Measurements from ENCODE around the gene TFF1.

The TFF1 gene

GRCh38 chr21:42398436-42399028 lies 32.2 kb upstream of the TFF1 start:
- DNase-seq, result no peak

GRCh38 chr21:42397746-42398394 lies 31.5 kb upstream of the TFF1 start:
- no peak for DNase-seq

DNA sequence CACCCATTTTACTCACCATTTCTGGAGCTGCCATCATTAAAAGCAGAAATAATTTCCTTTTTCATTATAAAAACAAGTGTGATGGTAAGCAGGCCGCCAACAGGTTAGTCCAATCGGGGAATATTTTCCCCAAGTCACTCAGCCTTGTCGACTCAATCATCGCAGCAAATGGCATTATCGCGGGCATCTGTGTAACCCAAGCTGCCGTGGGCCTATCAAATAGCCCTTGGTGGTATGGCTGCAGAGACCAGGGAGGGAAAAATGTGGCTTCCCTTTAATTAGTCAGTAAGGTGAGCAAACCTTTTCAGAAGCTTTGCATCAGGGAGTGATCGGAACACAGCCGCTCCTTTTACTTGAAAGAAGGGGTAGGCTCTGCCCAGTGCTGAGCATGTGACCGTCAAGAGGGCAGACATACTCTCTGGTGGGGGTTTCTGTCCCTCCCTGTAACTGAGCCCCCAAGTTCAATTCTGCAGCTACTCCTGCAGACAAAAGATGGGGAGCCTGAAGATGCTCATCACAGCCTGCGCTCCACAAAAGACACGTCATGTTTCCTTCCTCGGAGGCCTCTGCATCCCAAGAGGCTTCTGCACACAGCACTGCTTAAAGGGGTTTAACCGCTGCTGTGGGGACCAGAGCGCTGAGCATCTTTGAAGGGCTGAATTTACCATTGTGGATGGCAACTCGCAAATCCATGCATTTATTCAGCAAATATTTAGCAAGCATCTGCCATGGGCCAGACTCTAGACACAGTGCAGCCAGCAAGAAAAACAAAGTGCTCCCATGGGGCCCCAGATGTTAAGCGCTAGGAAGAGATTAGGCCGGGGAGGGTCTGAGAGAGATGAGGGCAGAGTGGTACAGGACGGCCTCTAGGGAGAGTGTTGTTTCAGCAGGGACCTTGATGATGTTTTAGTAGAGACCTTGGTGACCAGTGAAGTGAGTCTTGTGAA lies 30.7 kb upstream of the TFF1 start:
- DNase-seq, result no peak

GRCh38 chr21:42395905-42396651 lies 29.7 kb upstream of the TFF1 start, which contains the start of gene TMPRSS3:
TSS of gene TMPRSS3 (minus strand) at chr21:42396052. CDS start at chr21:42395417, 635 bp downstream.
- no peak for DNase-seq

- no peak for DNase-seq
Measured at GRCh38 chr21:42395302-42395701, 29.0 kb upstream of the TFF1 start.

DNA sequence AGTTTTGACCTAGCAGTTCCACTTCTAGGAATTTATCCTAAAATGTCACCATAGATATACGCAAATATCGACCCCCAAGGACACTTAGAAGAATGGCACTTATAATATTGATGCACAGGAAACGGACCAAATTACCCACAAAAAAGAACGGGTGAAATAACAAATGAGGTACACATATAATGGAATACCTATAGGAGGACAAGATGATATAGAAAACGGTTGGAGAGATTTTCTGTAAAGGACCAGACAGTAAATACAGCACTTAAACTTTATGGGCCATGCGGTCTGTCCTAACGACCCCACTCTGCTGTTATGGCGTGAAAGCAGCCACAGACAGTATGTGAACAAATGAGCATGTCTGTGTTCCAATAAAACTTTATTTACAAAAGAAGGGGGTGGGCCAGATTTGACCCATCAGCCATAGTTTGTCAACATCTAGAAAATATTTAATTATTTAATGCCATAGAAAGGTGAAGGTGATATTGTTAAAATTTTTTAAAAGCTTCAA lies 27.2 kb upstream of the TFF1 start:
- no peak for DNase-seq

- DNase-seq, result no peak
Measured at GRCh38 chr21:42392731-42393442, 26.6 kb upstream of the TFF1 start.

DNA sequence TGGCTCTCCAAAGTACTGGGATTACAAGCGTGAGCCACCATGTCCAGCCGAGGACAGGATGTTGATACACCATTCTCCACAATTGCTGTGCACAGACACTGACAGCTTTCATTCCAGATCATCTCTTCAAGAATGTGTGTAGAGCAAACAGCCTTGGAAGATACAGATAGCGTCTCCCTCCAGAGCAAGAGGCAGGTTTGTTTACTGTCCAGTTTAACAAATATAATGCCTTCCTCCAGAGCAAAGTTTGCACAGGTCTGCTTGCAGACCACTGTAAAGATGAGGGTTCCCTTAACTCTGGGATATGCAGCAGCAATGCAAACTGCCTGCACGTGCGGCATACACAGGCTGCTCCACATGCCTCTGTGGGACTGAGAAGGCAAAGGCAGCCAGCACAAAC lies 25.0 kb upstream of the TFF1 start:
- DNase-seq, result no peak

GRCh38 chr21:42390696-42391095 lies 24.4 kb upstream of the TFF1 start:
- no peak for DNase-seq

- no peak for DNase-seq
Measured at GRCh38 chr21:42390193-42390592, 23.9 kb upstream of the TFF1 start.

DNA sequence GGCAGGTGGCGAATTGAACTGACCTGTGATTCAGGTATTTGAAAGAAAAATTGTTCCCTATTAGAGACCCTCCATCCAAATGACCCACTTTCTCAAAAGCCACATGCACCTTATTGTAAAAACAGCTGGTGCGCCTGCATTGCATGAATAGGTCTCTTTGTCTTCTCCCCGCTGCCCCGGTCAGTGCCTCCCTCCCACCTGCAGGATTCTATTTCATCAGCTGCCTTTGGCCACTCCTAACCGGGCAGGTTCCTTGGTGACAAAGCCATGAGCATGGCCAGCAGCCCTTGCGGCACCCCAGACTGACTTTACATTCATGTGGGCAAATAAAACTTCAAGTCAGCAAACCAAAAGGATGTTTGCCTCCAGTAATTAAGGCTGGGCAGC lies 23.1 kb upstream of the TFF1 start:
- DNase-seq, result no peak

DNA sequence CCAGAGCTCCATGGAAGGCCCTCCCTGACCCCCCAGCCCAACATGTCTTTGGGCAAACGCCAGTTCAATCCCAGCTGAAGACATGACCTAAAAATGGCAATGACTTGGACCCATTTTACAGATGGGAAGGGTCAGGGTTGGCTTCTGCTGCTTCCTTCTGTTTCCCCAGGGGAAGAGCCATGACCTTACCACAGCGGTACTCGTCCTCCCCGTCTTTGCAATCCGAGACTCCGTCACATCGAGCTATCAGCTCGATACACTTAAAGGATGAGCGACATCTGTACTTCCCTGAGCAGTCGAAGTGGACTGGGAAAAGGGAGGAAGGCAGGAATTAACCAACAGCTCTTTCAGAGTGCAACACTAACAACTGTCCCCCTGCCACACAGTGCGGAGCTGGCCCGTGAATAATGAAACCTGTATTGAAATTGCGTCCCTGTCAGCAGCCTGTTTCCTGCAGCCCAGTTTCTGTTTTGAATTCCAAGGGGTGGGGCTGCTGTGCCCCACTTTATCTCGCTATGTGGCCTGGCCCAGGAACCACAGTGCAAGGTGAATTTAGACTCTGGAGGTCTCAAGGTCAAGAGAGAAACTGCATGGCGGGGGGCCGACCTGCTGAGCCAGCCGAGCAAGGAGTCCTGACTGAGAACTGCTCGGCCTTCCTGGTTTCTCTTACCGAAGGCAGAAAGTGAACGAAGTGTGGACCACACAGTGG lies 22.6 kb upstream of the TFF1 start:
- no peak for DNase-seq

DNA sequence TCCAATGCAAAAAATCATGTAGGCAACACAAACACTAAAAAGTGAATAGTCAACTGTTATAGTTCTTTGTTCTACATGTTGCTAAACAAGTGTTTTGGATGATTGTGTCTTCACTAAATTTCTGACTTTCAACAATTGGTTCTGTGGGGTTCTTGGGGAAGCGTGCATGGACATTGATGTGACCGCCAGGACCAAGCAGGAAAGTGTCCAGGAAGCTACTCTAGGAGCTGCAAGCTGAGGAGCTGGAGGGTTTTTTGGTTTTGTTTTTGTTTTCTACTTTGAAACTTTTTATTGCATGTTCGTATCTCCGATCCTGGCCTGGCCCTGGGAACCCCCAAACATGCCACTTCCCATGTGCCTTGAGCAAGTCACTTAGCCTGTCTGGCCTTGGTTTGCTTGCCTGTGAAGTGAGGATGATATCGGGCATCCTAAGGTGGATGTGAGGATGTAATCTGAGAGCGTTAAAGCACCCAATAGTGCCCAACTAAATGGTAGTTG lies 21.6 kb upstream of the TFF1 start:
- no peak for DNase-seq

DNA sequence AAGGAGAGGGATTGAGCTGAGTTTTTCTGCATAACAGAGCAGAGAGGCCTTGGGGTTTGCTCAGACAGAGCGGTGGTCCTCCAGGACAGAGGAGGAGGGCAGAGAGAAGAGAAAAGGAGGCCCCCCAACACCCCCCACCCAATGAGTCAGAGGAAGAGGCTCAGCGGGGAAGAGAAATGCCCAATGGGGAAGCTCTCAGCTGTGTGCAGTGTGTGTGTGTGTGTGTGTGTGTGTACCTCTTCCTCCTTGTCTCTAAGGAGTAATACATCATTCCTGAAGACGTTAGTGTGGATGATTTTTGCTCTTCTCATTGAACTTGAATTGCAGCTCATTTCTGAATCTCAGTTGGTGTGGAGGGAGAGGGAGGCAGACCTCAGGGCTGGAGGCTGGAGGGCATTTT lies 20.8 kb upstream of the TFF1 start:
- no peak for DNase-seq

GRCh38 chr21:42386034-42386591 lies 19.8 kb upstream of the TFF1 start:
- no peak for DNase-seq

GRCh38 chr21:42385619-42386018 lies 19.3 kb upstream of the TFF1 start:
- no peak for DNase-seq

DNA sequence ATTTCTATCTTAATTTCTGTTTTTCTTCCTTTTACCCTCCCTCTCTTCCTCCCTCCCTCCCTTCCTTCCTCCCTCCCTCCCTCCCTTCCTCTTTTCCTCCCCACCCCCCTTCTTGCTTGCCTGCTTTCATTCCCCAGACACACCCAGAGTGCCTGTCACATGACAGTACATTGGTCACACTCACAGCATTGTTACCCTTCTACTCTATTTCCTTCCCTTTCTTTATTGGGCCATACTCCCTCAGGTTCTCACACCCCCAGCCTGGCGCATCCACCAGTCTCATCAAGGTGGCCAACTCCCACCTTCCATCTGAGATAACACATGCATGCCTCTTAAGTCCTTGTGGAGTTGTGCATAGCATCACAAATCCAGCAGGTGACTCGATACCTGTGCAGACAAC lies 18.7 kb upstream of the TFF1 start:
- no peak for DNase-seq

DNA sequence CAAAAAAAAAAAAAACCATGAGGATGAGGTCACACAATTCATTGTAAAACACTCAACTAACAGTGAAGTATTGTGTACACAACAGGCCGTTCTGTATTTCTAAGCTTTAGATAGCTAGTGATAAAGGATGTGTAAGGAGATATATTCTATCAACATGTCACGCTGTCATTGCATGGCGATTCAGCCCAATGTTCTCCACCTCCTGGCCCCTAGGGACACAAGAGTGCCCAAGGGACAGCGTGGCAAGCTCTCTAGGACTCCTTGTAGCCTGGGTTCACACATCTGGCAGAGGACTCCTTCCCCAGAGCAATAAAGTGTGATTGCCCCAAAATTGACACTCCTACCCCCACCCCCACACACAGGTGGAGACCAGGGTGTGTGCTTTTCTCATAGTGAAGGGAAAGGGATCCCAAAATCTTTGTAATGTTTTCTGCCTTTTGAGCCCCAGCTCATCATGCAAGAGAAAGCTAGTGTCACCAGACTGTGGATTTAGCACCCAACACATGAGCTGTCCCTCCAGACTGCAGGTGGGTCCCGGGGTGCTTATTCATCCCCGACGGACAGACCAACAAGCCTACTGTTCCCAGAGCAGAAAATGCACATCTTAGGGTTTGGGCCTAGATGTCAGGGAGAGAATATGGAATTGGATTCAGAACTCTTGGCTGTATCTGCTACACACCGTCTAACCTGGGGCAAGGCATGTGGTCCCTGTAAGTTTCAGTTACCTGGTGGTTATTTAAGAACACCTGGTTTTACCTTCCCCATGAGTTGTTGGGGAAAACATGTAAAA lies 18.0 kb upstream of the TFF1 start:
- DNase-seq, result no peak

DNA sequence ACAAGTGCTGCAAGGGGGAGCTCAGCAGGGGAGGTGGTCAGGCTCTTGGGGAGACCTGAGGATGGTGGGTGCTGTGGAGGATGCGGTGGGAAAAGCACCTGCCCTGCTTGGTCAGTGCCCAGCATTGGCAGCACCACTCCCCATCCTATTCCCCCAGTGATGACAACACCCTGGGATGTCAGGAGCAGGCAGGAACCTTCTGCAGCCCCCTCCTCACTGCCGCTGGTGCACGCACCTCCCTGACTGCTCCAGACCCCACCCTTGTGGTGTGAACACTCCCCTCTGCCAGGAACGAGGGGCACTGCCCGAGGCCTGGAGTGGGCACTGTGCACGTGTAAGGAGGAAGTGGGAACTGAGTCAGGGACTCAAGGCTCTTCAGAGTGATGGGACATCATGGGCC lies 17.0 kb upstream of the TFF1 start:
- DNase-seq, result no peak

DNA sequence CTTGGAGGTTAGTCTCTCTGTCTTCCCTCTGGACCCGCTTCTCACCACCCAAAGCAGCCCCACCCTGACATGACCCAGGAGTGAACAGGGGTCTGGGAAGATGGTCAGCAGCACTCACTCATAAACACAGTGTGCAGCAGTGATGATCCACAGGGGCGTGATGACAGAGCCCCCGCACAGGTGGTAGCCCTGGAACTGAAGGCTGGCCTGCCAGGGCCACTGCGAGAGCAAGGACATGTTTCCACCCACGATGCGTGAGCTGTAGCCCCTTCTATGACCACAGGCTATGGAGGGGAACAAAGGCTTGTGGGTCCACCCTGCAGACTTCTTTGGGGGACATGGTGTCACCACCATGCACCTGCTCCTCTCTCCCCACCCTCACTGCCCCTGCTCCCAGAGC lies 16.6 kb upstream of the TFF1 start:
- no peak for DNase-seq

Data from fibroblast of skin of abdomen (primary cell).